Endothelial cell of hepatic sinusoid (primary cell): ENCODE results near the gene BANF2.

Experiments used
- in situ Hi-C: cut with HindIII; loops from 2 replicates; pipeline ENCODE4 v1.10.0; 2017; ENCODE audit warnings: low sequenced_read_pairs

The BANF2 gene

DNA sequence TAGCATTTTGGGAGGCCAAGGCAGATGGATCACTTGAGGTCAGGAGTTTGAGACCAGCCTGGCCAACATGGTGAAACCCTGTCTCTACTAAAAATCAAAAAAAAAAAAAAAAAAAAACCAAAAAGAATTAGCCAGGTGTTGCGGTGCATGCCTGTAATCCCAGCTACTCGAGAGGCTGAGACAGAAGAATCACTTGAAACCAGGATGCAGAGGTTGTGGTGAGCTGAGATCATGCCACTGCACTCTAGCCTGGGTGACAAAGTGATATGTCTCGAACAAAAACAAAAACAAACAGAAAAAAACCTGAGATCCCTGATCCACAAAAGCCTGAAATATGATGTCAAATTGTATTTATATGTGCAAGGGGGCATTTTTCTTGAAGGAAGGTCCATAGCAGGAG lies 8.2 kb downstream of the BANF2 start:
- in situ Hi-C loops, result loop anchor here (5.0 kb wide), 1 partner anchor 59 kb away; no protein-coding TSS in a partner anchor

DNA sequence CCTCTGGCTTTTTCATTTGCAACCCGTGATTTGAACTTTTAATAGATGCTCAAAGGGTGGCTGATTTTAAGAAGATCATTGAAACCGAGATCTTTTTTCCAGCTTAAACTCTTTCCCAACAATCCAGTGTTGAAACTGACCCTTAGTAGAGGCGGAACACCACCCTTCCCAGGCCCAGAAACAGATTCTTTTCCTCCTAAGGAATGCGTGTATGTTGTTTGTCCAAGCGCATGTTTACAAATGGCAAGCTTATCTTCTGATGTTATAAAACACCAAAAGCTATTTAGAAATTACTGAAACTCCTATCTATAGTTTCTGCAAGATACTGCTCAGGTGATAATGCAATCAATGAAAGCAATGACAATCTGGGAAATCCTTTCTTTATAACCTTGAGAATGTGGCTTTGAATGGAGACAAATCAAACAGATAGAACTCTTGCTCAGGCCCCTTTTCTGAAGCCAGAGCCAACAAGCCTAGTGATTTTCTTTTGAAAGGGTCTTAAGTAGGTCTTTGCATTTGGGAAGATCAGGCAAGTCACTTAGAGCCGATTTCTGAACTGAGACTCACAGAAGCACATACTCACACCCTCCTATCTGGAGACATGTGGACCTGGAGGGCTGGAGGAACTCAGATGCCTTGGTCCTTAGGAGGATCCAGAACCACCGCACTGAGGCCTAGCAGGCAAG lies 9.1 kb downstream of the BANF2 start:
- in situ Hi-C loops, result loop anchor here (5.0 kb wide), 1 partner anchor 58 kb away; no protein-coding TSS in a partner anchor

DNA sequence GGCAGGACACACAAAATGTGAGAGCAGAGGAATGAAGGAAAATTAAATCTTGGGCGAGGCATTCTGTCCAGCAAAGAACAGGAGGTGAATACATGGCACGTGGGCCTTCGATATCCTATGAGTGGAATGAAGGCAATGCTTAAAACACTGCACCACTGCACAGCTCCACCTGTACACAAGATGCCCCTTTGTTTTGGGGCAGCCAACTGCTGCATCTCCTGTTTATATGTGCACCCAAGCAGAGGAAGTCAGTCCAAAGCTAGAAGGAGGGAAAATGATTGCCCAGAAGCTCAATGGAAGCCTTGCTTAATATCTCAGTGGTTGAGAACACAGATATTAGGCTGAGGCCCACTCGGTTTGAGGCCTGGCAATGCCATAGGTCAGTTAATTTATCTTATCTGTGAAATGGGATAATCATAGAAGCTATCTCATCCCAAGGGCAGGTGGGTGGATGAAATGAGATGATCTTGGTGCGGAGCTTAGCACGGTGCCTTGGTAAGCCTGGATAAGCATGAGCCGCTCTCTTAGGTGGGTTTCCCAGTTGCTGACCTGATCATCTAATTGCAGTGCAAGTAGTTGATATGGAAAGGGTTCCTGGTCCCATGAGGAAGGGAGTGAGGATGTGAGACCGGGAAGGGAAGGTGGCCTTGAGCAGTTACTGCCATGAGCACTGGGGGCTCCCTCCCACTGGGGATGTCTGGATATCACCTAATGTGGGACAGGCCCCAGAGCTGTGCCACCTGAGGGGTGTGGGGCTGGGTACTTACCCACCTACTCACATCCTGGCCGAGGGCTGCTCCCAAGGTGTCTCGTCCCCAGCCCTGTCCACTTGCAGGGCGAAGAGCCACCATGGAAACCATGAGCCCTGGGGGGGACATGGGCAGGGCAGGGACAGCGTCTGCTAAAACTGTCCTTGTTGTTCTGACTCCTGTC lies 9.9 kb downstream of the BANF2 start:
- in situ Hi-C loops, result loop anchor here (5.0 kb wide), 1 partner anchor 58 kb away; no protein-coding TSS in a partner anchor

DNA sequence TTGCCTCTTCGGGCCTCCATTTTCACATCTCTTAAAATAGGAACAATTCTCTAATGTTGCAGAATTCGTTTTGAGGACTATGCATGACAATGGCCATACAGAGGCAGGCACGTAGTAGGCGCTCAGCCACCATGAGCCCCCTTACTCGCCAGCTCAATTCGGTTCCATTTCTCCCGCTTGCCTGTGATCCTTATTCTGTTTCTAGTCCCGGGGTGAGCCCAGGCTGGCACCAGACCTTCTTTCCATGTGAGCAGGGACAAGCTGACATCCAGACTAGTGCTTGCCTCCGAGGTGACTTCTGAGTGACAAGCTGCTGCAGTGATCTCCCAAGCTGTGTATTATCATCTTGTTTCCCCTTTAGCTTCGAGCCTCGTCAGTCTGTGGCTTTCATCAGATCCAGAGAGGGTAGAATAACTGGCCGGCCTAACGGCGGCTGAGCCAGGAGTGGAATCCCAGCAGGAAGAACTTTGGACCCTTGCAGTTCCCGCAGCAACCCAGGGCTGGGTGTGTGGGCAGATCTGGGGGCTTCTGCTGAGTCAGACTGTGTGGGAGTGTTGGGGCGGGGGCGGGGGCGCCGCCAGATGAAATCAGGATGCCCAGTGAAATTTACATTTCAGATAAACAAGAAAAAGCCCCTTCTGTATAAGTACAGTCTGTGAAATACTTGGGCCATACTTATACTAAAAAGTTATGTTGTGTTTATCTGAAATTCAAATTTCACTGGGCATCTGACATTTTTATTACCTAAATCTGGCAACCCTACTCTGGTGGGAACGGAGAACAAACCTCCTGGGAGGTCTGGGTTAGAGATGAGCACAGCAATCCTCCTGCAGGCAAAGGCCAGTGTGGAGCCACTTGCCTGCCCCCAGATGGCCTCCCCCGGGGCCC lies 10.9 kb downstream of the BANF2 start:
- in situ Hi-C loops, result no loop called here

DNA sequence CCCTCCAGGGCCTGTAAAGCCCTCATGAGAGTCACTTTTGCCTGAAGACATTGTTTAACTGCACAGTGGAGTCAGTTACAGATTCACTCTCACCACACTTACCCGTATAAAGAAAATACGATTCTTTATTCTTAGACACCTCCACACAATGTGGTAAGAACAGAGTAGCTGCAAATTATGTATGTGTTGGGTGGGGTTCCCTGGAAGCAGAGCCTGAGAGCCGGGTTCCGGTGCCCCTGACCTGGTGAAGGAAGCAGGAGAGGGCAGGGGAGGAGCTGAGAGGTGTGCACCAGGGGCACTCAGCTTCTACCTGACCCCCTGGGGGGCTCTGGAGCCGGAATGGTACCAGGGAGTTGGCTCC lies 11.5 kb downstream of the BANF2 start:
- in situ Hi-C loops, result no loop called here

DNA sequence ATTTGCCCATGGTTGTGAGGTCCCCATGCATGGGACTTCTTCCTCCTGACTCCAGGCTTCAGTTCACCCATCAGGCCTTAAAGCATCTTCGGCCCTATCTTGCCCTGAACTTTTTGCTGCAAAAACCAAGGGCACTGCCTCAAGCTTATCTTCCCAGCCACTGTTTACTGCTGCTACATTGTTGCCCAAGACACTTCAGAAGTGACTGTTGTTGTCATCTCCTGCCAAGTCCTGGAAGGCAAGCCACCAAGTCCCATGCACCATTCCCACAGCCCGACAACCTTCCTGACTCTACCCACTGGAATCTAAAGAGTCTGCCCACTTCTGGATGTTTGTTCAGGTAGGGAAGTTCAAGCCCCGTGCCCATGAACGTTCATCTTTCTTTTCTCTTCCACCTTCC lies 12.4 kb downstream of the BANF2 start:
- in situ Hi-C loops, result no loop called here

DNA sequence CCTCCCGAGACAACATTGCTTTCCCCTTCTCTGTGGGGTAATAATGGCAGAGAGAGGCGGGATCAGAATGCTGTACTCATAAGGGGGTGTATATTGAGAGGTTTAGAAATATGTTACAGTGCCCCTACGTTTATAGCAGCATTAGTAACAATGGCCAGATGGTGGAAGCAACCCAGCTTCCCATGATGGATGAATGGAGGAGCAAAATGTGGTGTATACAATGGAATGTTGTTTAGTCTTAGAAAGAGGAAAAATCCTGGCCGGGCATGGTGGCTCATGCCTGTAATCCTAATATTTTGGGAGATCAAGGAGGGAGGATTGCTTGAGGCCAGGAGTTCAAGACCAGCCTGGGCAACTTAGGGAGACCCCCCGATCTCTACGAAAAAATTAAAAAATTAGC lies 12.9 kb downstream of the BANF2 start:
- in situ Hi-C loops, result no loop called here

DNA sequence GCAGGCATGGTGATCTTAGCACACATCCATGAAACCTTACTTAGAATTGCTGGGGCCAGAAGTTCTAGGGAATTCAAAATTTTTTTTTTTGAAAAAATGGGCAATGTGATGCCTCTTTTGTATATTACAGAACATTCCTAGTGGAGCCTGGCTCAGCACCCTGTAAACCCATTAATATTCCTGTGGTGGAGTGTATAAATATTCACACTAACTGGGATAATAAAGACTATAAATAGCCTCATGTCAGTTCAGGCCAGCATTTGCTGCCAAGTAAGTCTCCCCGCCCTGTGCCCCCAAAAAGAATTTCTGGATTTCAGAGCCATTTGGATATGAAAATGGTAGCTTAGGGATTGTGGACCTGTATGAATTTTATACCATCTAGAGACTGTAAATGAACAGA lies 14.8 kb downstream of the BANF2 start:
- in situ Hi-C loops, result no loop called here

DNA sequence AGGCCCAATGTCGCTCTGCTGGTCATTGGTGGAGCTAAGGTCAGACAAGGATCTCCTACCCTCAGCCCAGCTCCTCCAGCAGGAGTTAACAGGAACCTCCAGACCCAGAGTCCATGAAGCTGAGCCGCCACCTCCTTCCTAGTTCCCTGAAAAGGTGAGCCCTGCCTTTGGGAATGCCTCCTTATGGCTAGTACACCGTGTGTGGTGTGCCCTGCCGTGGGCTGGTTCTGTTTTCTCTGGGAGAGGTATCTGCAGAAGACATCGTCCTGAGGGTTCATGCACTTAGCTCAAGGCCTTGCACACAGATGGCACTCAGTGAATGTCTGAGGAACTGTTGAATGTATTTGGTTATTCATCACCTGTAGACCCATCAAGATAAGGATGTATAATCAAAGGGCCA lies 15.3 kb downstream of the BANF2 start:
- in situ Hi-C loops, result no loop called here

DNA sequence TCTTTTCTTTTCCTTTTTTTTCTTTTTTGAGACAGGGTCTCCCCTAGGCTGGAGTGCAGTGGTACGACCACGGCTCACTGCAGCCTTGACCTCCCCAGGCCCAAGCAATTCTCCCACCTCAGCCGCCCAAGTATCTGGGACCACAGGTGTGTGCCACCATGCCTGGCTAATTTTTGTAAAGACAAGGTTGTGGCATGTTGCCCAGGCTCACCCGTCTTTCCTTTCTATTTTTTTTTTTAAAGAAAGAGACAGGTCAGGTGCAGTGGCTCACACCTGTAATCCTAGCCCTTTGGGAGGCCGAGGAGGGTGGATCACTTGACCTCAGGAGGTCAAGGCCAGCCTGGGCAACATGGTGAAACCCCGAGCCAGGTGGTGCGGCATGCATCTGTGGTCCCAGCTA lies 16.6 kb downstream of the BANF2 start:
- in situ Hi-C loops, result no loop called here

DNA sequence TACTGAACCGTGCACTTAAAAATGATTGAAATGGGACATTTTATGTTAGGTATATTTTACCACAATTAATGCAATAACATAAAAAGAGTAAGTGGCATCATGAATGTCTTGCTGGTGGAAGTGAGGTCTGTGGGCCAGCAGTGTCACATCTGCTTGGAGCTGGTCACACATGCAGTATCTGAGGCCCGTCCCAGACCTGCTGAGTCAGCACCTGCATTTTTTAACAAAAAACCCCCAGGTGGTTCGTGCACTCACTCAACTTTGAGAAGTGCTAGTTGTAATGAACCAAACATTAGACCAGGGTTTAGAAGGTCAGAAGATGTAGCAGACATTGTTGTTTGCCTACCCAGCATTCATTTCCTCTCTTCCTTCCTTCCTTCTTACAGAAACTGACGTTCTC lies 21.0 kb downstream of the BANF2 start:
- in situ Hi-C loops, result no loop called here

DNA sequence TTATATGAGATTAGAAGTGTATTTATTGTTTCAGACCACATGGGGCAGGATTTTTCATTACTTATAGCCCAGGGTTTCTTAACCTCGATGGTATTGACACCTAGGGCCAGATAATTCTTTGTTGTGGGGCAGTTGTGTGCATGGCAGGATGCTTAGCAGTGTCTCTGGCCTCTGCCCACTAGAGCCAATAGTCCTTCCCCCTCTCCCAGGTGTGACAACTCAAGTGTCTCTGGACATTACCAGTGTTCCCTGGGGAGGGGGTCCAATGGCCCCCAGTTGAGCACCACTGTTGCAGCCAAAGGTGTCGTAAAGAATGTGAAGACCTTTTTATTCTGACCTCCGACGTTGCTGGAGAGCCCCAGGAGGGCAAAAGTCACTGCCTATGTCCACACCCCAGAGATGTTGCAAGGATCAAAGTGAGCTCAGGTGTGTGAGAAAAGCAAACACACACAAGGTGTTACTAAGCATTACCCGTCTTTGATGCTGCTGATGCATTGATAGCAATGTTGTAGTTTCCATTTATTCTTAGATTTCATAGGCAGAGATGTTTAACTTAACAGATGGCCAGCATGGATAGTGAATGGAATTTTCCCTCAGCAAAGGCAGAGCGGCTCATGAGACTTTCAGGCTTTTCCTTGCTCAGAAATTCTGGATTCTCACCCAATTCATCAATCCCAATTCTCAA lies 22.2 kb downstream of the BANF2 start:
- in situ Hi-C loops, result no loop called here

DNA sequence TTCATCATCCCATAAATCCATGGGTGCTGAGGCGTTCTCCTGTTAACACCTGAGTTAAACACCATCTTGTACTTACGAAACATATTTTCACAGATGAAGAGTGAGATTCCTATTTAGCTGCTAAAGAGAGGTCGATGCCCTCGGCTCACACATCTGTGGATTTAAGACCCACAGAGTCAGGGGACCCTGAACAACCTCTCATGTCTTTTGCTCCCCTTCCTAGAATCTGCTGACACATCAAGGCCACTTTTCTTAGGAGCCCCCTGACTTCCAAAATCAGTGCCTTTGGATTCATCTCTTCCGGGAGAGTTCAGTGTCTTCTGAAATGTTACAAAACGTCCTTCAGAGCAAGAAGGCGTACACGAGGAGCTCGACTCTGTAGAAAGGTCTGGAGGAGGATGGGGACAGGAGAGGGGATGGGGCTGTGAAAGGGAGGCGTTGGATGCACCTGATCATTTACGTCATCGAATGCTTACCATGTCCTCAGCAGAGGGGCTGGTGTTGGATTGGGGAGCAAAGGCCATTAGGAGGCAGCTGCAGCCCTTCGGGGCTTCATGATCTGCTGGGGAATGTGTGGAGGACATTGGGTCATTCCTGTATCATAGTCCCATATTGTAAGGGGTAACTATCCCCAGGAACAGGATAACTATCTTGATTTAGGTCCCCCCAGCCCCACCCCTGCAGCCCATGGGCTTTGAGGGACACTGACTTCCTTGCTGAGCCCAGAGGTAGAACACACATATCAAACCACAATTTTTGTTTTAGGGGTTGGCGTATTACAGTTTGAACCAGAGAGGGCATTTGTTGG lies 22.9 kb downstream of the BANF2 start:
- in situ Hi-C loops, result no loop called here

DNA sequence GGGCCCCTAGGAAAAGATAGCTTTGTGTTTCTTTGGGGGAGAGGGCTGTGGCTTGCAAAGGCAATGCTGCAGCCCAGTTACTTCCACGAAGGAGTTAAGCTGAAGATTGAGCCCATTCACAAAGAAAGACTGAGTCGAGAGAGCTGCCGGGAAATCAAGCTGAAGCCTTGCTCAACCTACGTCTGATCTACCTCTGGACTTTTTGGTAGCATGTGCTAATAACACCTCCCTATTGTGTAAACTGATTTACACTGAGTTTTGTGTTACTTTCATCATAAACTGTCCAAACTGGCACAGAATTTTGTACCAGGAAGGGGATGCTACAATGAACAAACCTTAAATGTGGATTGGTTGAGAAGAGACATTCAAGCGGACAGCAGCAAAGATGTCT lies 23.5 kb downstream of the BANF2 start:
- in situ Hi-C loops, result no loop called here

DNA sequence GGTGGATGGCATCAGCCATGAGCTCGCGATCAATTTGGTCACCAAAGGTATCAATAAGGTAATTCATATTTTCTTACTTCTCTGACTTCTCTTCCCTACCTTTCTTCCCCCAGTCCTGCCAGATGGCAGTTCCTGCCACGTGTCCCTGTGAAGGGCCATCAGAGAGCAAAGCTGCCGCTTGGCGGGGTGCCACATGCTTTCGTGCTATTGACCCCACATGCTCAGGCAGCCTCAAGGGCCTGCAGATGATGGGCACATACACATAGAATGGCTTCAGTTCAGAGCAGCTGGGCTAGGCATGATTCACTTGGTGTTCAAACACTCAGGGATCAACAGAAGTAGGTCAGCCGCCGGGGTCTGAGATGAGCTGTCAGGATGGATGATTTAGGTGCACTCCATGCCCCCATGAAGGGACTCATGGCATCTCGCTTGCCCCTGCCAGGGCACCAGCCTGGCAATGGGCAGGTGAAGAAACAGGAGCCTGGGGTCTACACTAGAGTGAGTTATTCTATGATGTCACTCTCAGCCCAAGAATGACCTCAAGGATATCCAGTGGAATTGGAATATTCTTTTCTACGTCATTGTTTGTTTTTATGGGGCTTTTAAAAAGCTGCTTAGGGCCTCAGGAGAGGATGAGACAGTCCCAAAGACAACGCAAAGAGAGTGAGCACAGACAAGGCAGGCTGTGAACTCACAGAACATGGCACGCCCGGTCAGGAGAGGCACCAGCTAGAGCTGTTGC lies 25.5 kb downstream of the BANF2 start:
- in situ Hi-C loops, result no loop called here

DNA sequence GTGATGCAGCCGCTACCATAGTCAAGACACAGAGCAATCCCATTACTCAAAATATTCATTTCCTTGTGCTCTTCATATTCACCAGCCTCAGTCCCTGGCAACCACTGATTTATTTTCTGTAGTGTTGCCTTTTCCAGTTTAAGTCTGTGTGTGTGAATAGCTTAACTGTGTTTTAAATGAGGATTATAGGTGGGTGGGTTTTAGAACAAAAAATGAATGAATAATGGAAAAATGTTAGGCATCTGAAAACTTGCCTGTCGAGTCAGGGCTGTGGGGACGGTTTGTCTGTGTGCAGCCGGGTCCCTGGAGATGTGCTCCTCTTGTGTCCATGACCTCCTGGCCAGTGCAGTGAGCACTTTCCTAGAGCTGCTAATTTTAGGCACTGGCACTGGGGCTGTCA lies 27.1 kb downstream of the BANF2 start:
- in situ Hi-C loops, result no loop called here

DNA sequence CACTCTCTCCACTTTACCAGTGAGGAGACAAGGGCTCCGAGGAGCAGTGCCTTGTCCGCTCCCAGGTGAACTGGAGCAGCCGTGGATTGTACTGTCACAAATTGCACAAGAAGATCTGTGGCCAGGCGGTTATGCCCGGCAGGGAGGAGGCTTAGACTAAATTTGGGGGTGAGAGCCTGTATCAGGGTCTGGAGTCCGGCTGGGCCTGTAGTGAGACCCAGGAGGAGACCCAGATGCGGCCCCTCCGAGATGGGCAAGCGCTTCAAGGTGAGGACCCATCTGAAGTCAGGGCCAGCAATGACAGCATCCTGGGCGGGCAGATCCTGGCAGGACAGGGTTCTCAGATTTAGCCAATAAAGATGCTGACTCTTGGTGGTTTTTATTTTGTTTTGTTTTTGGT lies 27.6 kb downstream of the BANF2 start:
- in situ Hi-C loops, result no loop called here

DNA sequence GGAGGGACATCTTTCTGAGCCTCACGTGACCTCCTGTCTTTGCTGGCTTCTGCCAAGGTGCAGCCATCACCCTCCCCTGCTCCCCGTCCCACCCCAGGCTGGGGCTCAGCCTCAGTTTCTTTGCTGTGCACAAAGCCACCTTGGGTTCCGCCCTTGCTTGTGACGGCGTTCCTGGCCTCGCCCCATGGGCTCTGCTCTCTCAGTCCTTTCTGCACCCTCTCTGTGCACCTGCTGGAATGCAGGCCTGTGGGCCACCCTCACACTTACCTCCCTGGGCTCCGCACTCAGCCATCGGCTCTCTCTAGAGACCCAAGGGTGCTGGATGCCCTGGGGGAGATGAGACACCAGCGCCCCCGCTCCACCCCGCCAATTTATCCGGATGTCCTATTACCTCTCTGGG lies 28.3 kb downstream of the BANF2 start:
- in situ Hi-C loops, result no loop called here

DNA sequence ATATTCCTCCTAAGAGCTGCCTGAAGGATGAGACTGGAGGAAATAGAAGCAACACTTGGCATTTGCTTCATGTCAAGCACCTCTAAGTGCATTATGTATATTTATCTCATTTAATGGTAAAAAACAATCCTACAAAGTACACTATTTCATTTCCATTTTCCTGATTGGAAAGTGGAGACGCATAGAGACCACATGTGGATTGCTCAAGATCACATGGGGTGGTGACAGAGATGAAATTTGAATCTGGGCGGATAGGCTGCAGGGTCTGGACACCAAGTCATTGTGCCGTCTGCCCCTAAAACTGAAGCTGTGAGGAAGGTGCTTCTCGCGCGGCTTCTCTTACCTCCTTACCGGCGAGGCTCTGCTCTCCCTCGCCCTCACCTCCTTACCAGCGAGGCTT lies 30.3 kb downstream of the BANF2 start:
- in situ Hi-C loops, result loop anchor here (5.0 kb wide), 1 partner anchor 78 kb away; no protein-coding TSS in a partner anchor
